Anterior cingulate cortex (tissue), 58 donors: ENCODE measurements around the gene CALR.
"Not testable (repeated sequence)": the region's sequence is repeated elsewhere in the genome, so short reads cannot be mapped to it uniquely, and the experiment has no call there.

ENCODE experiments used
- DNase-seq, 58 donors: peaks; one replicate each; lab custom pipeline; 2025; lab: John Stamatoyannopoulos, UW

The CALR gene

DNA sequence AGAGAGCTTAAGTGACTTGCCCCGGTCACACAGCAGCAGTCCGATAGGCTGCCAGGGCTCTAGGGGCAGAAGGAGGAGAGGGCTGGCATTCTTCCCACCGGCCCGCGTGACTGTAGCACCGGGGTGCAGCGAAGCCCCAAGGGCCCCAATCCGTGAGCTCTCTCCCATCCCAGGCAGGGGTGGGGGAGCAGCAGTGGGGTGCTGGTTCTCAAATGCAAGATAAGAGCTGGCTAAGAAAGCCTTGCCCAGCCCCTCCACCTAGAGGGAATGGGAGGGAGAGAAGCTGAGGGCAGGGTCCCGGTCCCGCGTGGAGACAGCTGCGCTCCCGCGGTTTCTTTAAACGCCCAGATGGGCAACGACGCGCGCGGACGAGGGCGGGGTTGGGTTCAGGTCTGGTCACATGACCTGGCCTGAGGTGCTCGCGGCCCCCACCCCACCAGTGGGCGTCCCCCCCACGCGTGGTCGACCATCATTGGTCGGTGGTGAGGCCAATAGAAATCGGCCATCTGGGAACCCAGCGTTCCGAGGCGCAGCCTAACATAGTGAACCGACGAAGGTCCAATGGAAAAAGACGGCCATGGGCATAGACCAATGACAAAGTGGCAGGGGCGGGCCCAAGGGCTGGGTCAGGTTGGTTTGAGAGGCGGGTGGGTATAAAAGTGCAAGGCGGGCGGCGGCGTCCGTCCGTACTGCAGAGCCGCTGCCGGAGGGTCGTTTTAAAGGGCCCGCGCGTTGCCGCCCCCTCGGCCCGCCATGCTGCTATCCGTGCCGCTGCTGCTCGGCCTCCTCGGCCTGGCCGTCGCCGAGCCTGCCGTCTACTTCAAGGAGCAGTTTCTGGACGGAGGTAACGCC lies at the start of gene CALR:
Gene CALR, plus strand, starts transcription at position 683 of the 852 bp plus-strand sequence. Its CDS starts 71 bp downstream, at position 754.
- peak; percentile 88 to 100 (median 99) for DNase-seq

DNA sequence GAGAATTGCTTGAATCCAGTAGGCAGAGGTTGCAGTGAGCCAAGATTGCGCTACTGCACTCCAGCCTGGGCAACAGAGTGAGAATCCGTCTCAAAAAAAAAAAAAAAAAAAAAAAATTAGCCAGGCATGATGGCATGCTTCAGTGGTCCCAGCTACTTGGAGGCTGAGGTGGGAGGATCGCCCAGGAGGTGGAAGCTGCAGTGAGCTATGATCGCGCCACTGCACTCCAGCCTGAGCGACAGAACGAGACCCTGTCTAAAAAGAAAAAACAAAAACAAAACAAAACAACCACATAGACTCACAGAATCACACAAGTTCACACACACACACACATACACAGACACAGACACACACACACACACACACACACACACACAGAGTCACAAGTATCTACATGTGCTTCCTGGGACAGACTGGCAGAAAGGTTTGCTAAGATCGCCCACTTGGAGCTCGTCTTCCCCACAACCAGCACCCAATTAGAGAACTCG lies 48.1 kb upstream of the CALR start:
- DNase-seq: not testable (repeated sequence)

DNA sequence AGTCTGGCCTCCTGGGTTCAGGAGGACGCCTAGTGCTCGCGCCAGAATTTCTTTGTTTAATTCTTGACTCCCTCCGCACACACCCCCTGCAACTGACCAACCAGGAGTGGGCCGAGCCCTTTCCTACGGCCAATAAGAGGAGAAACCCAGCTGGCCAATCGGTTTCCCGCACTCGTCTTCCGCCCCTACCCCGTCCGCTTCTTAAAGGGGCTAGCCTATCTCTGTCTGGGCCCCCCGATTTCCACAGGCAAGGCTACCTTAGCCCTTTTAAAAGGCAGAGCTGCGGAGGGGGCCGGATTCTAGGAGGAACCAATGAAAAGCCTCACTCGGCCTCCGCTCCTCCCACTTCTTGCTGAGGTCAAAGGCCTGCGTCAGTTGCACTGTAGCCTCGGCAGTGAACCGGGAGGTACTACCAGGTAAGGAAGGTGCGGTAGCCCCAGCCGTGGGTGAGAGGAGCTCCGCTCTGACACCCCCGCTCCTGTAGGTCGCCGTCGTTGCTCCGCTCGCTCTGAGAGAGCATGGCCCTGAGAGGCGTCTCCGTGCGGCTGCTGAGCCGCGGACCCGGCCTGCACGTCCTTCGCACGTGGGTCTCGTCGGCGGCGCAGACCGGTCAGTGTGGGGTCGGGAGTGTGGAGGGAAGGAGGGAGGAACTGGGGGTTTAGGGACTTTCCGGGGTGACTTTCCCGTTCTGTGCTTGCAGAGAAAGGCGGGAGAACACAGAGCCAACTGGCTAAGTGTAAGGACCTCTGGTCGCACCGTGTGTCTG lies 47.4 kb upstream of the CALR start, which contains the start of gene GCDH:
Gene GCDH, plus strand, starts transcription at position 374 of the 766 bp plus-strand sequence. Its CDS starts 145 bp downstream, at position 519.
- DNase-seq: peak; percentile 75 to 99 (median 98)

DNA sequence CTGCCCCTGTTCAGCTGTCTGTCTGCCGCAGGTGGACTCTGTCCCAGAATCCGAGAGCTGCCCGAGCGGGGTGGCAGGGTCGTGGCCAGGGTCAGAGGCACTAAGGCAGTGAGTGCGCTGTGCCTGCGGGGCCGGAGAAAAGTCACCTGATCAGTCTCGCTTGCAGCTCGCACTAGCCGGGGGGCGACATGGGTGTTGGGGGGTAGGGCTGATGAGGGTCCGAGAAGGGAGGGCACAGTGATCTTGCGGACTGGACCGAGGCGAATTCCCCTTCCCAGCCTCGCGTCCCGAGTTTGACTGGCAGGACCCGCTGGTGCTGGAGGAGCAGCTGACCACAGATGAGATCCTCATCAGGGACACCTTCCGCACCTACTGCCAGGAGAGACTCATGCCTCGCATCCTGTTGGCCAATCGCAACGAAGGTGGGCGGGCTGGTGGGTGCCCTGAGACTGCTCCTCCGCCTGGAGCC lies 46.8 kb upstream of the CALR start:
- DNase-seq: no peak

DNA sequence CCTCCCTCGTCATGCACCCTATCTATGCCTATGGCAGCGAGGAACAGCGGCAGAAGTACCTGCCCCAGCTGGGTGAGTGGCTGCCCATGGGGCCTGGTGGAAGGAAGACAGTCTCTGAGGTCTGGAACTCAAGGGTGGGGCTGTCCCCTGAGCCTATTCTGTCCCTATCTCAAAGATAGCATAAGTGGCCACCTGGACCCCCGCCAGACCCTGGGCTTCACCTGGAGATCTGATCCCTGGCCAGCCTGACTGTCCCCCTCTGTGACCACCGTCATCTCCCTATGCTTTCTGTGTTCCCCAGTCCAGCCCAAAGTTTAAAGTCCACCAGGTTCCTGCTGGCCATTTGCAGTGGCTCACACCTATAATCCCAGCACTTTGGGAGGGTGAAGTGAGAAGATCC lies 44.8 kb upstream of the CALR start:
- DNase-seq: no peak

DNA sequence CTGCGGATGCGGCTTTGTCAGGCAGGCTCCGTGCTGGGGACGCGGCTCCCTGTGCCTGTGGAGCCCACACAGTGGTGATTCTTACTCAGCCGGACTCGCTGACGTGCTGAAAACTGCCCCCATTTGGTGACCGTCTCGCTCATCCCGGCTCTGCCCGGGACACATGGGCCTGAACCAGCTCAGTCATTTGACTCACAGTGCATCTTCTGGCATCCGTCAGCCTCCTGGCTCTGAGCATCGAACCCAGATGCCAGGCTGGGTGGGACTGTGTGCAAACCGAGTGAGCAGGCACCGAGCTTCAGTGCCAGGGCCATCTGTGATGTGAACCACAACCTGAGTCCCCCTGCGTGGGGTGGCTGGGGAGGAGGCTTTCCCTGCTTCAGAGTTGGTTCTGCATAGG lies 41.9 kb upstream of the CALR start:
- DNase-seq: peak in 3 of 58 donors; percentile 11 to 46 (median 15)

DNA sequence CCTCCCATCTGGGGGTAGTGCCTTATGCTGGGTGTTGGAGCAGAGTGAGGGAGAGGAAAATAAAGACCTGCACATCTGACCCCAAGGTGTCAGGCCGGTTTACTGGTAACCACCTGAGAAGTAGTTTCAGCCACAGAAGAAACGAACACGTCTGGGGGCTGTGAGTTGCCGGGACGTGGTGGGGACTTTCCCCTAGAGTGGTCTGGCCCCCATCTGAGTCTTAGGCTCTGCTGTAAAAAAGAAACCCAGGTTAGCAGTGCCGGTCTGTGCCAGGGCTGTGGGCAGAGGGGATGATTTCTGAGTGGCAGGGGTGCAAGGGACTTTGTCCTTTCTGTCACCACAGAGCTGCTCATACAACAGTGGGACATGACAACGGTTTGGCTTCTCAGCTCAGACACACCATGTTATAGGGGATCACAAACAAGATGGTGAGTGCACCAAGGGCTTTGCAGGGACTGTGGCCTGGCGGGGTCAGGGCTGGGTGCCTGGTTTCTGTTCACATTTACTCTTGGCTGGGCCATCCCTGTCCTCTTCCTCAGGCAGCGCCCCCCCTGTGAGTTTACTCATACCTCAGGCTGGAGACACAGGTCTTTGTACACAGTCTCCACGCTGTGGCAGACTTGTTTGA lies 38.4 kb upstream of the CALR start:
- no peak for DNase-seq

DNA sequence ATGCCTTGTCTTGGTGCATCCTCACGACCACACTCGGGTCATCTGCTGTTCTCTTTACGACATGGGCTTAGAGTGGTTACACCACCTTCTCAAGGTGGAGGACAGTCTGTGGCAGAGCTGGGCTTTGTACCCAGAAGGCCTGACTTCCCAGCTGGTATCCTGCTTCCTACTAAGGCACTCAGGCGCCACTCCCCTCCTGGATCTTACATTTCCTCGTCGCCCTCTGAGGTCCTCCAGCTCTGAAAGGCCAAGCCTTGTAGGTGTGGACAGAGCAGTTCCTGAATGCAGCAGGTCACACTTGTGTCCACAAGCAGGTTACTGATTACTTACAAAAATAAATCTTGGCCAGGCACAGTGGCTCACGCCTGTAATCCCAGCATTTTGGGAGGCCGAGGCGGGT lies 31.2 kb upstream of the CALR start:
- no peak for DNase-seq

DNA sequence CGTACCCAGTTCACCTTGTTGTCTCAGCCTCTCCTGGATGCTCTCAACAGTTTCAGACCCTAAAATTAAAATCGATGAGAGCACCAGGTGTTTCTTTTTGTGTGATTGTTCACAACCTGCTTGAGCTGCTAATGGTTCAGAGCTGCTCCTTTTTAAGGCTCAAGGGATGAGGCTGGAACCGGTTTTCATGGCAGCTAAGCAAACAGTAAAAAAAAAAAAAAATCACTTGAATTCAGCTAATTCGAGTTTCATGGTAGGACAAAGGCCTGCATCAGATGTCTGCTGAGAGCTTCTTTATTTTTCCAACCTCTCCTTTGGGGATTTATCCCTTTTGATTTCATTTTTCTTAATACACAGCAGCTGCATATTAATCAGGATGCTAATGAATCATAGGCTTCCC lies 25.8 kb upstream of the CALR start:
- peak in 1 of 58 donors; percentile 64 for DNase-seq

DNA sequence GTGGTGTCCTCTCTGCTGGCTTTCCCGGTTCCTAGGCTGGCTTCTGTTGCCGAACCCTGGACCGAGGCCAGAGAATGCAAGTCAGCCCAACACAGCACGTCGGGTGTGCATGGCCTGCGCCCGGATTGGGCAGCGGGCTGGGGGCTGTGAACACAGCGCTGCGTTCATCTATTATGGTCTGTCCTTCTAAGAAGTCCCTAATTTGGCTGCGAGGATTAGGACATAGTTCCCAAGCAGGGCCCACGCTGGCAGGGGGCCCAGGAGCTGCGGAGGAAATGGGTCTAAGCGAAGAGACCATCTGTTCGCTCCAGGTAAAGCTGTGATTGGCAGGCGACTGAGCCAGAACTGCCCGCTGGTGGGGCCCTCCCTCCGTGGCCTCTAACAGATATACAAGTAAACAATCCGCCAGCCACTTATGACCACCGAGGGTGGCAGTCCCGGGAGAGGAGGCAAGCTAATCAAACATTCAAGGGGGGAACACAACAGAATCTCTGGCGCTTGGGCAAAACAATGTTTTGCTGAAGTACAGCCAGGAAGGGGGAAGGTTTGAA lies 25.3 kb upstream of the CALR start:
- DNase-seq: peak; percentile 12 to 94 (median 80)

DNA sequence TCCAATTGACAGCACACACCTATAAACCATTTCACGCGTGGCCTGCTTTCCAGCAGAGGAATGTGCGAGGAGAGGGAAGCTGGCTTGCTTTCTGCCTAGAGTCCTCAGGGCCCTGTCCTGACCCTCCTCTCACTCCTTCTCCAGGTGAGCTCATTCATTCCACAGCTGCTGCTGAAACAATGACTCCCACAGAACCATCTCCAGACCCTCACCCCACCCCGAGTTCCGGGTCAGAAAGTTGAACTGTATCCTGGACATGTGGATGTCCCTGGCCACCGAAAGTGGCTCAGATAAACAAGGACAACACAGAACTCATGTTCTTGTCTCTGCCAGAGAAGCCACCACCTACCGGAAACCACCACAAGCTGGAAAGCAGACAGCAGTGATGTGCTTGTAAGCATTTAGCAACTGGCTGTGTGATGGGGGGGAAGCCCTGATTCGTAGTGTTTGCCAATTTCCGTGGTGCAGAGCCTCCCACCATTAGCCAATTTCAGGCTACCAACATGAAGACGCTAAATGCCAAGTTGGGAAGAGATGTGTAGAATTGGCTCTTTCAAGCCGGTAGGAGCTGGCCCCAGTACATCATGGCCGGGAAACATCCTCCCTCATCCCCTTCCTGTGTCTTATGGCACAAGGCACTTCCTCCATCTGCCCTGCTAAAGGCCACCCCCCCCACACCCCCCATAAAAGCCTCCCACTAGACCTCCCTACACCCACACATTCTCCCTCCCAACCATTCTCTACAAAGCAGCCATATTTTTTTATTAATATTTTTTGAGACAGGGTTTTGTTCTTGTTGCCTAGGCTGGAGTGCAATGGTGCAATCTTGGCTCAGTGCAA lies 24.3 kb upstream of the CALR start:
- peak in 21 of 58 donors; percentile 6 to 46 (median 23) for DNase-seq

DNA sequence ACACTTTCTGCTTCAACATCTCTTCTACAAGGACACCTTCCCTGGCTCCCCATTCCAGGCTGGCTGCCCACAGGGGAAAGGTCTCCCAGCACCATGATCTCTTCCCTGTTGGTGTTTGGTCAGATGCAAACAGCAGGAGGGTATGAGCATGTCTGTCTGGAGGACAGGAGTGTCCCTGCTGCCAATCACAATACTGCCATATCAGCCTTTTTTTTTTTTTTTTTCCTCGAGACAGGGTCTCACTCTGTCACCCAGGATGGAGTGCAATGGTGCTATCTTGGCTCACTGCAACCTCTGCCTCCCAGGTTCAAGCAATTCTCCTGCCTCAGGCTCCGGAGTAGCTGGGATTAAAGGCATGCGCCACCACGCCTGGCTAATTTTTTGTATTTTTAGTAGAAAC lies 22.5 kb upstream of the CALR start:
- not testable (repeated sequence) for DNase-seq

DNA sequence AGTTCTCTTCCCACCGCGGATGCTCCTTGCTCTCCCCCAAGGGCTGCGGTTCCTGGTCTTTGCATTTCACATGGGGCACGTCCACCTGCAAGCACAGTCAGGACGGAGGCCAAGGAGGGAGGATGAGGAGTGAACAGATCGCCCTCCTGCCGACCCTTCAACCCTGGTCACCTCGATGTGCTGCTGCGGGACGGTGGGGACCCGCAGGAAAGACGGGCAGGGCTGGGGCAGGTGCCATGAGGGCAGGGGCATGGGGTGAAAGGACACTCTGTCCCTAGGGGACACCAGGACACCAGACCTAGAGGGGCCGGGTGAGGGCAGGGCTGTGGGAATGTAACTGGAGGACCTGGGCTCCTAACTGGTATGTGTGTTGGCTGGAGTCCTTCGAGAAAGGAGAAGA lies 20.2 kb upstream of the CALR start:
- no peak for DNase-seq

DNA sequence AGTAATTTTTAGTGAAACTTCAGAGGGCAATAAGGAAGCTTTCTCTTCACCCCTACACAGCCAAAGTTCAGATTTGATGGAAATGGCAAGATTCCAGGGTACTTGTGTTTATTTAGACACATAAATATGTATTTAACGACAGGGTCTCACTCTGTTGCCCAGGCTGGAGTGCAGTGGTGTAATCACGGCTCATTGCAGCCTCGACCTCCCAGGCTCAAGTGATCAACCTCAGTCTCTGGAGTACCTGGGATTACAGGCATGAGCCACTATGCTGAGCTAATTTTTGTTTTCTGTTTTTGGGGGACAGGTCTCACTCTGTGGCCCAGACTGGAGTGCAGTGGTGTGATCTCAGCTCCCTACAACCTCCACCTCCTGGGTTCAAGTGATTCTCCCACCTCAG lies 17.4 kb upstream of the CALR start:
- no peak for DNase-seq

DNA sequence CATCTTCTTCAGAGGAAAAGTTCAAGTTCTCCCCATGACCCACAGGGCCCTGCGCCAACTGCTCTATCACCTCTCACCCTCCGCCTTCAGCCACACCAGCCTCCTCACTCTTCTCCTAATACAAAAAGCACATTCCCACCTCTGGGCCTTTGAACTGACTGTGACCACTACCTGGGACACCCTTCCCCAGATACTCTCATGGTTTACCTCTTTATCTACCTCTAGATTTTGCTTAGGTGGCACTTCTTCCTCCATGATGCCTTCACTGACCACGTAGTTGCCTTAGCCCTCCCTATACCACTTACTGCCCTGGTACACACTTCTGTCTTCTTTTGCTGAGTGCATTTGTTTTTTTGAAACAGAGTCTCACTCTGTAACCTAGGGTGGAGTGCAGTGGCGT lies 15.4 kb upstream of the CALR start:
- DNase-seq: no peak

DNA sequence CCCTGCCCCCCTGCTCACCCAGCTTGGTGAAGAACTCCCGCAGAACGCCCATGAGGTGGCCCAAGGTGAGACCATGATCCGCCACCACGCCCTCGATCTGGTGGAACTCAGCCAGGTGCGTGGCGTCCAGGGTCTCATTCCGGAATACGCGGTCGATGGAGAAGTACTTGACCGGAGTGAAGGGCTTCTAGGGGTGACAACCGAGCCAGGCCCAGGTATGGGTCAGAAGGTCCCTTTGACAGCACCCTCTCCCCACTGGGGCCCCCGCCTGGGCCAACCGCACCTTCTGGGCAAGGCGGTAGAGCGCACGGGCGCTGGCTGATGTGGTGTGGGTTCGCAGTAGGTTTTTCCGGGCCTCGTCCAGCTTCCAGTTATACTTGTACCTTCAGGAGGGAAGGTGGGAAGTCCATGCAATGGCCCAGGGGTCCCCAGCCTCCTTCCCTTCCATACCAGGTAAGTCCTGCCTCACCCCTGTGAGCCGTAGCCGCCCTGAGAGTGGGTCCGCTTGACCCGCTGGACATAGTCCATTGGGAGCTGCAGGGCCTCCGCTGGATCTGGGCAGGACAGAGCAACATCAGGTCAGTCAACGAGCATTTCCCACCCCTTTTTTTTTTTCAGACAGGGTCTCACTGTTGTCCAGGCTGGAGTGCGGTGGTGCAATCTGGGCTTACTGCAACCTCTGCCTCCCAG lies 13.6 kb upstream of the CALR start:
- DNase-seq: no peak

DNA sequence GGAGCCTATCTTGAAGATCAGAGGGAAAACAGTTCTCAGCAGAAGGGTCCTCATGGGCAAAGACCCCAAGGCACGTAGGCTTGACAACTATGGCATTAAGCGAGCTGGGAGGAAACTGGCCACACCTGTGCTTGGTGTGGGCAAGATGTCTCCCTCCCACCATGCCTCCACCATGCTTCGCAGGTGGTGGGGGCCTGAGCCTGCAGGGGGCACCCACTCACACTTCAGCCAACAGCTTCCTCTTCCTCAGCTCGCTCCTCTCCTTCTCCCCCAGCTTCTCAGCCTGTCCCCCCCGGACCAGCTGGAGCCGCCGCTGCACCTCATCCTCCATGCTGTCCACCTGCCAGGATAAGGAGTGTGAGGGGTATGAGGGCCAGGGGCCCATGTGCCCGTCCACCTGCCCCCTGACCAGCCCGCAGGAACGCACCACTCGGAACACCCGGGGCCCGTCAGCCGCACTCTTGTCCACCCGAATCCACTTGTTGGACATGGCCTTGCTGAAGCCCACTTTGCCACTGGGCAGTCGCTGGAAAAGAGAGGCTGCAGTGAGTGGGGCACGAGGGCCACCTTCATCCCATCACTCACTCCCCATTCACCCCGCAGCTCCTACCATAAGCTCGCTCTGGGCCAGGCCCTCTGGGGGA lies 8.3 kb upstream of the CALR start:
- DNase-seq: no peak
